Measurements from ENCODE around the gene DNAJB14.

Gene DNAJB14

DNA sequence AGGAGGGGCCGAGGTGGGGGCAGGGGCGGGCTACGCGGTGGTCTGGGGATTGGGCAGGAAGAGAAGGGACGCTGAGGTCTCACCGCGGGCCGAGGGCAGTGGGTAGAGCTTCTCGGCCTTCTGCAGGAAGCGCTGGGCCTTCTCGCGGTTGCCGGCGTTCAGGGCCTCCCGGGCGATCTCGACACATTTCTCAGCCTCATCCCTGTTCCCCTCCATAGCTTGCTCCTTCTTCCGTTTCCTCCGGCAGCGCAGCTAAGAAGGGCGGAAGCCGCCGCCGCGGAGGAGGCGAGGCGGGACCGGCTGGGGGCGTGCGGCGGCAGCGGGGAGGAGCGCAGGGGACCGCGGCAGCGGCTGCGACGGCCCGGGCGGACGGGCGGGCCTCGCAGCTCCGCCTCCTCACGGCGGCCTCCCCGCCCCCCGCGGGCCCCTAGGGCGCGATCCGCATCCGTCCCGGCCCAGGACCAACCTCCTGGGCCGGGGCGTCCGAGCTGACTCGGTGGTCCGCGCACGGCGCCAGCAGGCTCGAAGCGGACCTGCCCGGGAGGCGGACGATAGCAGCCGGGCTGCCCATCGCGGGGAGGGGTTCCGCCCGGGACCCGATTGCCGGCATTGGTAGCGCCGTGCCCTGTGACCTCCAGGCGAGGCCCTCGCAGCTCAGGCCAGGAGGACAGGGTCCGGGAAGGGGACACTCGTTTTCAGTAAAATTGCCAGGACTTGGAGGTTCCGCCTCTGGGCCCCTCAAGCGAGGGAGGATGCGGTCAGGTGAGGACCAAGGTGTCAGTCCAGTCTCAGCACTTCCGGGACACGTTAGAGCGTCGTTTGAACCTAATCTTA is at the start of gene DNAJB14:
Gene DNAJB14, minus strand, starts transcription at position 263 of the 834 bp plus-strand sequence. Its CDS starts 47 bp downstream, at position 216.
- Mint-ChIP-seq H3K27ac (peak within 1 kb of the TSS; percentile 99), H3K4me1 (peaks cover 43% of the 10 kb centered on the region), H3K27me3 (ENCODE audit: low read depth, poor library complexity) (no peaks in the 10 kb centered on the region), H3K36me3 (ENCODE audit: low read depth) (peaks cover 38% of the 10 kb centered on the region), H3K9me3 (peaks cover 15% of the 10 kb centered on the region), H3K4me3 (peak within 1 kb of the TSS; percentile 100)
- TF ChIP-seq, protein P1, sequence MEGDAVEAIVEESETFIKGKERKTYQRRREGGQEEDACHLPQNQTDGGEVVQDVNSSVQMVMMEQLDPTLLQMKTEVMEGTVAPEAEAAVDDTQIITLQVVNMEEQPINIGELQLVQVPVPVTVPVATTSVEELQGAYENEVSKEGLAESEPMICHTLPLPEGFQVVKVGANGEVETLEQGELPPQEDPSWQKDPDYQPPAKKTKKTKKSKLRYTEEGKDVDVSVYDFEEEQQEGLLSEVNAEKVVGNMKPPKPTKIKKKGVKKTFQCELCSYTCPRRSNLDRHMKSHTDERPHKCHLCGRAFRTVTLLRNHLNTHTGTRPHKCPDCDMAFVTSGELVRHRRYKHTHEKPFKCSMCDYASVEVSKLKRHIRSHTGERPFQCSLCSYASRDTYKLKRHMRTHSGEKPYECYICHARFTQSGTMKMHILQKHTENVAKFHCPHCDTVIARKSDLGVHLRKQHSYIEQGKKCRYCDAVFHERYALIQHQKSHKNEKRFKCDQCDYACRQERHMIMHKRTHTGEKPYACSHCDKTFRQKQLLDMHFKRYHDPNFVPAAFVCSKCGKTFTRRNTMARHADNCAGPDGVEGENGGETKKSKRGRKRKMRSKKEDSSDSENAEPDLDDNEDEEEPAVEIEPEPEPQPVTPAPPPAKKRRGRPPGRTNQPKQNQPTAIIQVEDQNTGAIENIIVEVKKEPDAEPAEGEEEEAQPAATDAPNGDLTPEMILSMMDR (IDR thresholded peaks at IDR 0.05), result no peak
- DNase-seq, result peak; percentile 81

DNA sequence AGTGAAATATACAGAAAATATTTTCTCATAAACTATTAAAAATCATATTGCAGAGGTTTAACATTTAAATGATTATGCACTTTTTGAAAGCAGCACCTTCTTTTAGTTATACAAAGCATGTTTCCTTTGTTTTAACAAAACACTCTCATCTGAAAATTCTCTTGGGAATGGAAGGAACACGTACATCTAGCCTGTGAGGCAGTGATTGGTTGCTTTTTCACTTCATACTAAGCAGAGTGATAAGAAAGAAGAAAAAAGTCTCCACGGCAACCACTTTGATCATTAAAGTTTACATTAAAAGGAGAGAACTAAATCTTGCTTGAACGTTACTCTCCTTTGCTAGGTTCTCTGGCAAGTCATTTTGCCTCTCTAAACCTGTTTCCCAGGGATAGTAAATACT is 45.3 kb upstream of the DNAJB14 start:
- H3K4me3 Mint-ChIP-seq, result no peak overlapping the region
- no peaks in the 10 kb centered on the region for H3K36me3 Mint-ChIP-seq (ENCODE audit: low read depth)
- H3K9me3 Mint-ChIP-seq, result no peaks in the 10 kb centered on the region
- no peak overlapping the region for H3K27ac Mint-ChIP-seq
- no peaks in the 10 kb centered on the region for H3K4me1 Mint-ChIP-seq
- TF ChIP-seq, protein P1 (IDR thresholded peaks at IDR 0.05), result no peak
- DNase-seq, result no peak
- peaks cover 5% of the 10 kb centered on the region for H3K27me3 Mint-ChIP-seq (ENCODE audit: low read depth, poor library complexity)

DNA sequence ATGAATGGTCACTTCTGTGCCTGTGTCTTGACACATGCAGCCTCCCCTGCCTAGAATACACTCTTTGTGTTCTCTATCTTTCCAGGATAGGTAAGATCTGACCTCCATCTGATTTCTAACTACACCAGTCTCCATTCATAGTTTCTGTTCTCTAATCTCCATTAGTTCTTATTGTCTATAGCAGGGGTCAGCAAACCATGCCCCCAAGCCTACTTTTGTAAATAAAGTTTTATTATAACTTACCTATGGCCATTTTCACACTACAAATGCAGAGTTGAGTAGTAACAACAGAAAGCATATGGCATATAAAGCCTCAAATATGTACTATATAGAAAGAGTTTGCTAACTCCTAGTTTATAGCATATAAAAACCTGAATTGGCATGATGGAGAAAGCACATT is 41.3 kb upstream of the DNAJB14 start:
- TF ChIP-seq, protein P1 (IDR thresholded peaks at IDR 0.05), result no peak
- no peaks in the 10 kb centered on the region for H3K36me3 Mint-ChIP-seq (ENCODE audit: low read depth)
- no peak overlapping the region for H3K27ac Mint-ChIP-seq
- no peaks in the 10 kb centered on the region for H3K4me1 Mint-ChIP-seq
- H3K4me3 Mint-ChIP-seq, result no peak overlapping the region
- no peak for DNase-seq
- peaks cover 5% of the 10 kb centered on the region for H3K27me3 Mint-ChIP-seq (ENCODE audit: low read depth, poor library complexity)
- no peaks in the 10 kb centered on the region for H3K9me3 Mint-ChIP-seq

DNA sequence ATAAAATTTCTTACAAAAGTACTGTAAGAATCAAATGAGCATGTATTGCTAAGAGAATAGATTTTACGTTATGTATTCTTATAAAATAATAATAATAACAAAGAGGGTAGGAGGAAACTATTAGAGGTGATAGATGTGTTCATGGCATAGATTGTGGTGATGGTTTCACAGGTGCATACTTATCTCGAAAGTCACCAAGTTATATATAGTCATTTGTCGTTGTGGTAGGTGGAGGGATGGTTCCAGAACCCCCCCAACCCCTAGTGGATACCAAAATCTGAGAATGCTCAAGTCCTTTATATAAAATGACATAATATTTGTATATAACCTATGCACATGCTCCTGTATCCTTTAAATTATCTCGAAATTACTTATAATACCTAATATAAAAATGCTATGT is 40.4 kb upstream of the DNAJB14 start:
- H3K27ac Mint-ChIP-seq, result no peak overlapping the region
- H3K9me3 Mint-ChIP-seq, result no peaks in the 10 kb centered on the region
- H3K4me3 Mint-ChIP-seq, result no peak overlapping the region
- no peak for DNase-seq
- TF ChIP-seq, protein P1 (IDR thresholded peaks at IDR 0.05), result no peak
- peaks cover 5% of the 10 kb centered on the region for H3K27me3 Mint-ChIP-seq (ENCODE audit: low read depth, poor library complexity)
- H3K36me3 Mint-ChIP-seq (ENCODE audit: low read depth), result no peaks in the 10 kb centered on the region
- H3K4me1 Mint-ChIP-seq, result no peaks in the 10 kb centered on the region

DNA sequence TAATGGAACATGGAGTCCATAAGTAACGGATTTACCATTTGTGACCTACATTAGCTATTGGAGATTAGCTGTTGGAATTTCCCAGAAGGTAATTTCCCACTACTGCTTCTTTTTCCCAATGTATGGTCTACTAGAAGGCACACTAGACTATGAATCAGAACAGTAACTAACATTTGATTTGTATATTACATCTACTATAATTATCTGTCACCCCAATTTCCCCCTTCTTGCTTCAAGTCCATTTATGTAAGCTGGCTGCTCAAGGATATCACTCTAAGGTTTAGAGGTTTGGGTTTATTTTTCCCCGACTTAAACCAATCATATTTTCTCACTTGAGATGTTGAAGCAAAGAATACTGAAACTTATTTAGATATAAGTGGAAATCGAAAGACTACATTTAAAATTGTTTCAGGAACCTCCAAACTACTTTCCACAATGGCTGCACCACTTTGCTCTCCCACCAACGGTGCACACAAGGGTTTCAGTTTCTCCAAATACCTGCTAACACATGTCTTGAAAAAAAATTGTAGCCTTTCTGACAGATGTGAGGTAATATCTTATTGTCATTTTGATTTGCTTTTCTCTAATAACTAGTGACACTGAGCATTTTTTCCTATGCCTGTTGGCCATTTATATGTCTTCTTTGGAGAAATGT is 37.0 kb upstream of the DNAJB14 start:
- H3K9me3 Mint-ChIP-seq, result no peaks in the 10 kb centered on the region
- no peak overlapping the region for H3K4me3 Mint-ChIP-seq
- no peak overlapping the region for H3K27ac Mint-ChIP-seq
- no peaks in the 10 kb centered on the region for H3K27me3 Mint-ChIP-seq (ENCODE audit: low read depth, poor library complexity)
- no peaks in the 10 kb centered on the region for H3K36me3 Mint-ChIP-seq (ENCODE audit: low read depth)
- no peaks in the 10 kb centered on the region for H3K4me1 Mint-ChIP-seq
- TF ChIP-seq, protein P1 (IDR thresholded peaks at IDR 0.05), result no peak
- no peak for DNase-seq

Data from nephron progenitor cell (in vitro differentiated cells).